Right cardiac atrium (tissue), 5 donors: Measurements from ENCODE around the gene FNDC8. TPM values are rescaled to one million over a fixed set of nuclear protein-coding genes. Genes with fewer than 3 reads are reported as not detected.
"Not testable (repeated sequence)": the region's sequence is repeated elsewhere in the genome, so short reads cannot be mapped to it uniquely, and the experiment has no call there.

Experiments
- ATAC-seq, 2 donors: fragments of 200-7000 bp; cut with Tn5 transposase; one replicate each; pipeline versions ENCODE4 v1.8.0 to v1.9.1; 2020; ENCODE audit warnings: moderate library complexity in 2 of 2, mild to moderate bottlenecking in 1 of 2
- DNase-seq, 3 donors: peaks; one replicate each; pipeline ENCODE4 v3.0.0-alpha.2; 2020
- H3K27ac ChIP-seq: one replicate; pipeline ENCODE4 v1.5.1; 2013; ENCODE audit warnings: mild to moderate bottlenecking, low read length, control low read depth, moderate library complexity
- H3K27me3 ChIP-seq: one replicate; pipeline ENCODE4 v1.6.1; 2013; ENCODE audit not compliant: control insufficient read depth, insufficient read depth
- H3K4me1 ChIP-seq: one replicate; pipeline ENCODE4 v1.6.1; 2013; ENCODE audit warnings: low read length; ENCODE audit not compliant: control insufficient read depth, insufficient read depth
- H3K4me3 ChIP-seq: one replicate; pipeline ENCODE4 v1.5.1; 2013; ENCODE audit warnings: low read length, control low read depth
- H3K9me3 ChIP-seq: one replicate; pipeline ENCODE4 v1.6.1; 2013; ENCODE audit warnings: low read length; ENCODE audit not compliant: control insufficient read depth
- WGBS: extraction: QIAGEN DNeasy Blood & Tissue Kit; methylation state at CpG from one replicate; pipeline ENCODE4 v1.1.7; 2013; 5-methylcytosine and 5-hydroxymethylcytosine counted together
- intact Hi-C, 4 donors: fragments of 100-400 bp; cut with DNase I; formaldehyde crosslinking; loops; one replicate each; pipeline versions ENCODE4 v1.11.0 to v1.14.0; 2022 to 2023
- polyA plus RNA-seq: library from polyadenylated mRNA; stranded (reverse); fragments of 200-250 nt; gene quantifications from one replicate; pipeline ENCODE4 v1.2.3, GENCODE V29; 2013
- total RNA-seq, 4 donors: library from RNA; stranded (reverse); fragmentation: NEBNext Ultra II Directional; extraction: Animal tissue kit (Norgen Biotek cat#: 25700); gene quantifications; one replicate each; pipeline ENCODE4 v1.2.1, GENCODE V29; 2021
- donor health status: healthy with polysubstance abuse.
- donor health status: DM: no; HTN: yes; CAD: no.
- donor health status: DM: no; HTN: no; CAD: no.
- donor health status: DM: no; HTN: yes; CAD: no; lungs with severe emphysema.
- donor health status: DM: yes; HTN: yes; CAD: no.

Gene FNDC8
- total and polyA plus RNA-seq, 5 donors, result not detected

- Histone ChIP-seq H3K4me3 (no peak overlapping the region), H3K4me1 (no peaks in the 10 kb centered on the region), H3K27me3 (no peaks in the 10 kb centered on the region), H3K9me3 (no peaks in the 10 kb centered on the region), H3K27ac (no peak overlapping the region)
- ATAC-seq, result no peak
- WGBS, result 84% methylated on average over 2 of the region's 2 CpGs
- intact Hi-C loops, result no loop called here
- no peak for DNase-seq
Observed at GRCh38 chr17:35097776-35098175, 23.6 kb upstream of the FNDC8 start.

DNA sequence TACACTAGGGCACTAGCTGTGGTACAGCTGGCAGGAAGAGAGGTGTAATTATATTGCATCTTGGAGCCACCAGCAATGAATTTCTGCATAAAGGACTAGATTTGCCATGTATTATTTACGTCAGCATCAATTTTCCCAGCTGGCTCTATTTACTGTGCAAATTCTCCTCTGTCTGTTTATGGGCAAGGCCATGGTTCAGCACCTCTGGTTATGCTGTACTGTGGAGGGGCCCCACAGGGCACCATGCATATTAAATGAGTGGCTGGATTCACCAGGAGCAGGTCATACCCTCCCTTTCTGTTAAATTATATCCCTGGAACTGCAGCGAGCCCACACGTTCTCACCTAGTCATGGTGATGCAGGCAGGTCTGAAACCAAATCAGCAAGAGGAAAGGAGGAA lies 21.5 kb upstream of the FNDC8 start:
- 84% methylated on average over 3 of the region's 3 CpGs for WGBS
- ATAC-seq (no peak), DNase-seq (no peak)
- Histone ChIP-seq H3K9me3 (no peaks in the 10 kb centered on the region), H3K4me3 (no peak overlapping the region), H3K4me1 (no peaks in the 10 kb centered on the region), H3K27me3 (no peaks in the 10 kb centered on the region), H3K27ac (no peak overlapping the region)
- intact Hi-C loops, result no loop called here

- intact Hi-C loops, result no loop called here
- 95% methylated on average over 14 of the region's 14 CpGs for WGBS
- H3K27ac ChIP-seq, result no peak overlapping the region
Observed at GRCh38 chr17:35101036-35101435, 20.4 kb upstream of the FNDC8 start.

DNA sequence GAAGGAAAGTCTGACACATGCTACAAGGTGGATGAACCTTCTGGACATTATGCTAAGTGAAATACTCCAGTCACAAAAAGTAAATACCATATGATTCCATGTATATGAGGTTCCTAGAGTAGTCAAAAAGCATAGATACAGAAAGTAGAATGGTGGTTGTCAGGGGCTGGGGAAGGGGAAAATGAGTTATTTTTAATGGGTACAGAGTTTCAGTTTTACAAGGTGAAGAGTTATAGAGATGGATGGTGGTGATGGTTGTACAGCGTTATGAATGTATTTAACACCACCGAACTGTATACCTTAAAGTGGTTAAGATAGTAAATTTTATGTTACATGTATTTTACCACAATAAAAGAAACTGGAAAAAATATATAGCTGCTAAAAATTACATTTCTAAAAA lies 19.7 kb upstream of the FNDC8 start:
- Histone ChIP-seq H3K9me3 (no peaks in the 10 kb centered on the region), H3K27ac (no peak overlapping the region), H3K4me3 (no peak overlapping the region), H3K4me1 (no peaks in the 10 kb centered on the region), H3K27me3 (no peaks in the 10 kb centered on the region)
- no peak for ATAC-seq
- no peak for DNase-seq
- intact Hi-C loops, result no loop called here
- 96% methylated on average over 2 of the region's 2 CpGs for WGBS

More at GRCh38 chr17:35101036-35101435, 20.4 kb upstream of the FNDC8 start:
- no peak overlapping the region for H3K4me3 ChIP-seq
- no peak for DNase-seq
- H3K27me3 ChIP-seq, result no peaks in the 10 kb centered on the region
- no peak for ATAC-seq
- no peaks in the 10 kb centered on the region for H3K4me1 ChIP-seq
- no peaks in the 10 kb centered on the region for H3K9me3 ChIP-seq

DNA sequence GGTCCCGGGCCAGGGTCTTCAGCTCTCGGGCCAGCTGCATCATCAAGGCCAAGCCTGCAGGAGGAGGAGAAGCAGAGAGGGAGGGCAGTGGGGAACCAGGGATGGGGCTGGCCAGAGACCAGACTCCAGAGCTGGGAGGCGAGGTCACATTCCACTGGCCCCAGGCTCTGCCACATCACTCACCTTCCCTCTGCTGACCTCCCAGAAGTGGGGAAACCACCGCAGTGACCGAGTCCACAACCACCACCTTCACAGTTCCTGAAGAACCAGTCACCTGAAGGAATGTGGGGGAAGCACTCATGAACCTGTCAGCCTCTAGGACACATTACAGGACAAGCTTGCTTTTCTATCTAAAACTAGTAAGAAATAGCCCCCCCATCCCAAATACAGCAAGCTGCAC lies 18.1 kb upstream of the FNDC8 start:
- H3K4me1 ChIP-seq, result no peaks in the 10 kb centered on the region
- no peak for DNase-seq
- WGBS, result 94% methylated on average over 5 of the region's 5 CpGs
- no peaks in the 10 kb centered on the region for H3K27me3 ChIP-seq
- intact Hi-C loops, result no loop called here
- no peak for ATAC-seq
- H3K4me3 ChIP-seq, result no peak overlapping the region
- no peak overlapping the region for H3K27ac ChIP-seq
- H3K9me3 ChIP-seq, result no peaks in the 10 kb centered on the region

DNA sequence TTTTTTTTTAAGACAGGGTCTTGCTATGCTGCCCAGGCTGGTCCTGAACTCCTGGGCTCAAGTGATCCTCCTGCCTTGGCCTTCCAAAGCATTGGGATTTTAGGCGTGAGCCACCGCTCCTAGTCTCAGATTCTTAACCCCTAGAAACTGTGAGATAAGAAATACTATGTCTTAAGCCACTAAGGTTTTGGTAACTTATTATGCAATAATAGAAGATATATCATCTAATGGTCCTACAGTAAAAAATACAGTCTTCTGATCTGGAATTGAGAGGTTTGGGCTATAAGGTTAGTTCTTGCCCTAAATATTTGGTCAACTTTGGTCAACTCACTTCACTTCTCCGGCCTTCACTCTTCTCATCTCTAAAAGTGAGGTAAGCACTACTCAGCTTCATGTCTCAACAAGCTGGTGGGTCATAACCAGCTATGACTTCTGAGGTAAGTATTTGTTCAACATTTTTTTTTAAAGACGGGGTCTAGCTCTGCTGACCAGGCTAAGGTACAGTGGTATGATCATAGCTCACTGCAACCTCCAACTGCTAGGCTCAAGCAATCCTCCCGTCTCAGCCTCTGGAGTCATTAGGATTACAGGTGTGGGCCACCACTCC lies 16.5 kb upstream of the FNDC8 start:
- Histone ChIP-seq H3K4me3 (no peak overlapping the region), H3K4me1 (no peaks in the 10 kb centered on the region), H3K9me3 (no peaks in the 10 kb centered on the region), H3K27me3 (no peaks in the 10 kb centered on the region), H3K27ac (no peak overlapping the region)
- ATAC-seq (no peak), DNase-seq (no peak)
- WGBS, result 95% methylated on average over 5 of the region's 5 CpGs
- intact Hi-C loops, result no loop called here

DNA sequence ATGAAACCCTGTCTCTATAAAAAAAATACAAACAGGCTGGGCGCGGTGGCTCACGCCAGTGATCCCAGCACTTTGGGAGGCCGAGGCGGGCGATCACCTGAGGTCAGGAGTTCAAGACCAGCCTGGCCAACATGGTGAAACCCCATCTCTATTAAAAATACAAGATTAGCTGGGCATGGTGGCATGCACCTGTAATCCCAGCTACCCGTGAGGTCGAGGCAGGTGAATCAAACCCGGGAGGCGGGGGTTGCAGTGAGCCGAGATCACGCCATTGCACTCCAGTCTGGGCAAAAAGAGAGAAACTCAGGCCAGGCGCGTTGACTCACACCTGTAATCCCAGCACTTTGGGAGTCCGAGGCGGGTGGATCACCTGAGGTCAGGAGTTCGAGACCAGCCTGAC lies 10.6 kb upstream of the FNDC8 start:
- DNase-seq, H3K4me3 ChIP-seq, H3K27me3 ChIP-seq, H3K9me3 ChIP-seq, ATAC-seq, H3K4me1 ChIP-seq, H3K27ac ChIP-seq: not testable (repeated sequence)
- intact Hi-C loops, result loop anchor here in 2 of 4 donors (10.0 kb wide), 2 partner anchors 116 to 686 kb away; no protein-coding TSS in a partner anchor
- WGBS, result 98% methylated on average over 17 of the region's 17 CpGs

- DNase-seq, result no peak
- H3K4me1 ChIP-seq, result peaks cover 3% of the 10 kb centered on the region
- no peak for ATAC-seq
- WGBS, result 84% methylated on average over 12 of the region's 12 CpGs
- H3K9me3 ChIP-seq, result no peaks in the 10 kb centered on the region
- H3K27me3 ChIP-seq, result no peaks in the 10 kb centered on the region
- H3K4me3 ChIP-seq, result no peak overlapping the region
- no peak overlapping the region for H3K27ac ChIP-seq
- intact Hi-C loops, result loop anchor here in 3 of 4 donors (5.0 to 10.0 kb wide), 4 partner anchors 122 to 692 kb away; no protein-coding TSS in a partner anchor
Observed at GRCh38 chr17:35116845-35117244, 4.6 kb upstream of the FNDC8 start.

DNA sequence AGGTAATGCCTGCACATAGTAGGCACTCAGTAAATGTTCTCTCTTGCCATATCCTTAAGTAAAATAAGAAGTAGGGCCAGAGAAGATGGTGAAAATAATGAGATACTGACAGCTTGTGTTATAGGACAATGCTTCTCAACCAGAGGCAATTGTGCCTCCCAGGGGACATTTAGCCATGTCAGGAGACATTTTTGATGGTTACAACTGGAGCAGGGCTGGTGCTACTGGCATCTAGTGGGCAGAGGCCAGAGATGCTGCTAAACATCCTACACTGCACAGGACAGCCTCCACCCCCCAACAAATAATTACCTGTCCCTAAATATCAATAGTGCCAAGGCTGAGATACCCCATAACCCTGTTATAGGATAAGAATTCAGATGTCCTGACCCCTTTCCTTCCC lies 3.4 kb upstream of the FNDC8 start:
- Histone ChIP-seq H3K27ac (no peak overlapping the region), H3K27me3 (no peaks in the 10 kb centered on the region), H3K4me1 (peaks cover 3% of the 10 kb centered on the region)

DNA sequence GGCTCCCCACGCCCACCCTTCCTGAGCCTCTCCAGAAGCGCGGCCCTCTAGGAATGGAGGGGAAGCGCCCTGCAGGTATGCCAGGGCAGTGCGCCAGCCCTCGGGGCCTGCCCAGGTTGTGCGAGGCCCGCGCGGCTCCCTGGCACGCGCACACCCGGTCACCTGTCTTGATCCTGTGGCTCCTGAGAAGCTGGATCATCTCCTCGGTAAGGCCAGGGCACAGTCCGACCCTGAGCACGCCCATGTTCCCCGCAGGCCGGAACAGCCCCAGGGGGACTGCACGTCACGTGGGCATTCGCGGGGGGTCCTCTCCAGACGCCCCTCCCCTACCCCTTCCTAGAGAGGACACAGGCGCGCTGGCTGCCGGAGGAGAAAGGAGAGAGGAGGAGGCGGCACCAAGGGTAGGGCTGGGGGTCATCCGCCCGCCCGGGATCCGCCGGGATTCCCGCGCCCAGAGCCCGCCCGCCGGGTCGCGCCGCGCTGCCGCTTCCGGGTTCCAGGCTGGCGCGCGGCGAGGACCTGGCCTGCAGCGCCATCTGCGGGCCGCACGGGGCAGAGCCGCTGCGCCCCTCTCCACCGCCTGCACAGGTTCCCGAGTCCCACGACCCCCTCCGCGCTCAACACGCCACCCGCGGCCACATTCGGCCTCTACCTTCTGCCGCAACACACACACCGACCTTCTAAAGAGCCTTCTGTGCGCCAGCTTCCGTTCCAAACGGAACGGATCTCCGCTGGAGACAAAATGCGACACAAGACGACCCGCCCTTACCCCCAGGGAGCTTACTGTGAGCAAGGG lies 1.8 kb upstream of the FNDC8 start, which contains the start of gene RAD51D:
RAD51D (minus strand) TSS at position 491 of the 796 bp plus-strand sequence; CDS start at position 244, 247 bp downstream.
- Histone ChIP-seq H3K27me3 (no peaks in the 10 kb centered on the region), H3K27ac (peak within 1 kb of the TSS; percentile 4), H3K4me3 (peak within 1 kb of the TSS; percentile 48), H3K9me3 (no peaks in the 10 kb centered on the region), H3K4me1 (peaks cover 3% of the 10 kb centered on the region)
- WGBS, result under 1% methylated on average over 72 of the region's 72 CpGs
- peak; percentile 77 to 92 (median 91) for DNase-seq
- intact Hi-C loops, result loop anchor here (2.0 to 10.0 kb wide), 6 partner anchors 122 to 695 kb away; no protein-coding TSS in a partner anchor
- peak; percentile 94 to 95 for ATAC-seq

More for the DNA sequence above, 3.4 kb upstream of the FNDC8 start:
- ATAC-seq, result no peak
- intact Hi-C loops, result loop anchor here in 3 of 4 donors (5.0 to 10.0 kb wide), 4 partner anchors 123 to 693 kb away; no protein-coding TSS in a partner anchor
- Histone ChIP-seq H3K9me3 (no peaks in the 10 kb centered on the region), H3K4me3 (no peak overlapping the region)
- DNase-seq, result no peak
